Omental fat pad (tissue), 4 donors: Measurements from ENCODE around the gene ZNF780A. TPM values are rescaled to one million over a fixed set of nuclear protein-coding genes. Genes with fewer than 3 reads are reported as not detected.
"Not testable (repeated sequence)": the region's sequence is repeated elsewhere in the genome, so short reads cannot be mapped to it uniquely, and the experiment has no call there.

ENCODE experiments used
- ATAC-seq: fragments of 150-250 bp; one replicate; pipeline ENCODE4 v1.9.1; 2016; ENCODE audit warnings: mild to moderate bottlenecking, moderate library complexity; ENCODE audit not compliant: low FRiP score
- DNase-seq: peaks from one replicate; pipeline ENCODE4 v3.0.0-alpha.2; 2019; ENCODE audit warnings: low spot score
- CTCF ChIP-seq, 3 donors: fragments of 450-650 bp; IDR thresholded peaks; one replicate each; pipeline ENCODE4 v1.5.1; 2016 to 2017; ENCODE audit warnings: antibody characterized with exemption in 3 of 3, mild to moderate bottlenecking in 3 of 3, moderate library complexity in 2 of 3
- total RNA-seq, 4 donors: library from RNA; depleted of rRNA; stranded (reverse); fragments of >200 nt; gene quantifications; one replicate each; pipeline ENCODE4 v1.1.0, GENCODE V29; 2016

Gene ZNF780A
- total RNA-seq, 4 donors from 2014 or later, result 4.8 to 14.7 (median 11.4) TPM

- no peak for TF ChIP-seq CTCF (IDR thresholded peaks at IDR 0.05)
- ATAC-seq (no peak), DNase-seq (no peak)
Measured at GRCh38 chr19:40056505-40056904, 34.2 kb downstream of the ZNF780A start.

GRCh38 chr19:40055832-40056504, 34.8 kb downstream of the ZNF780A start, which contains the start of gene ZNF780B:
Gene ZNF780B (minus strand): TSS chr19:40056231. CDS start chr19:40050332, 5,899 bp downstream.
- no peak for DNase-seq
- no peak for TF ChIP-seq CTCF (IDR thresholded peaks at IDR 0.05)
- peak; percentile 66 for ATAC-seq

GRCh38 chr19:40055049-40055448, 35.7 kb downstream of the ZNF780A start:
- TF ChIP-seq CTCF (IDR thresholded peaks at IDR 0.05), result no peak
- ATAC-seq, result no peak
- no peak for DNase-seq

- no peak for DNase-seq
- ATAC-seq, result no peak
- no peak for TF ChIP-seq CTCF (IDR thresholded peaks at IDR 0.05)
Measured at GRCh38 chr19:40054632-40055031, 36.1 kb downstream of the ZNF780A start.

GRCh38 chr19:40053491-40053890, 37.3 kb downstream of the ZNF780A start:
- no peak for TF ChIP-seq CTCF (IDR thresholded peaks at IDR 0.05)
- no peak for ATAC-seq
- no peak for DNase-seq

- not testable (repeated sequence) for ATAC-seq, DNase-seq
Measured at GRCh38 chr19:40041718-40042117, 49.0 kb downstream of the ZNF780A start.

GRCh38 chr19:40038047-40038446, 52.7 kb downstream of the ZNF780A start:
- not testable (repeated sequence) for DNase-seq, ATAC-seq

- no peak for ATAC-seq
- no peak for DNase-seq
- no peak for TF ChIP-seq CTCF (IDR thresholded peaks at IDR 0.05)
Measured at GRCh38 chr19:40035996-40036395, 54.7 kb downstream of the ZNF780A start.
